Stimulated activated CD4-positive, alpha-beta T cell treated with anti-CD3 and anti-CD28 coated beads, Interleukin-4, amount 100 ng/mL, for 48 hours (primary cell): ENCODE data around the gene CDAN1.
"Not testable (repeated sequence)": the region's sequence is repeated elsewhere in the genome, so short reads cannot be mapped to it uniquely, and the experiment has no call there.

Source experiments
- DNase-seq, 2 donors: peaks; one replicate each; pipeline ENCODE4 v3.0.0-alpha.2; 2020; ENCODE audit warnings: low read depth in 2 of 2

Gene CDAN1, protein sequence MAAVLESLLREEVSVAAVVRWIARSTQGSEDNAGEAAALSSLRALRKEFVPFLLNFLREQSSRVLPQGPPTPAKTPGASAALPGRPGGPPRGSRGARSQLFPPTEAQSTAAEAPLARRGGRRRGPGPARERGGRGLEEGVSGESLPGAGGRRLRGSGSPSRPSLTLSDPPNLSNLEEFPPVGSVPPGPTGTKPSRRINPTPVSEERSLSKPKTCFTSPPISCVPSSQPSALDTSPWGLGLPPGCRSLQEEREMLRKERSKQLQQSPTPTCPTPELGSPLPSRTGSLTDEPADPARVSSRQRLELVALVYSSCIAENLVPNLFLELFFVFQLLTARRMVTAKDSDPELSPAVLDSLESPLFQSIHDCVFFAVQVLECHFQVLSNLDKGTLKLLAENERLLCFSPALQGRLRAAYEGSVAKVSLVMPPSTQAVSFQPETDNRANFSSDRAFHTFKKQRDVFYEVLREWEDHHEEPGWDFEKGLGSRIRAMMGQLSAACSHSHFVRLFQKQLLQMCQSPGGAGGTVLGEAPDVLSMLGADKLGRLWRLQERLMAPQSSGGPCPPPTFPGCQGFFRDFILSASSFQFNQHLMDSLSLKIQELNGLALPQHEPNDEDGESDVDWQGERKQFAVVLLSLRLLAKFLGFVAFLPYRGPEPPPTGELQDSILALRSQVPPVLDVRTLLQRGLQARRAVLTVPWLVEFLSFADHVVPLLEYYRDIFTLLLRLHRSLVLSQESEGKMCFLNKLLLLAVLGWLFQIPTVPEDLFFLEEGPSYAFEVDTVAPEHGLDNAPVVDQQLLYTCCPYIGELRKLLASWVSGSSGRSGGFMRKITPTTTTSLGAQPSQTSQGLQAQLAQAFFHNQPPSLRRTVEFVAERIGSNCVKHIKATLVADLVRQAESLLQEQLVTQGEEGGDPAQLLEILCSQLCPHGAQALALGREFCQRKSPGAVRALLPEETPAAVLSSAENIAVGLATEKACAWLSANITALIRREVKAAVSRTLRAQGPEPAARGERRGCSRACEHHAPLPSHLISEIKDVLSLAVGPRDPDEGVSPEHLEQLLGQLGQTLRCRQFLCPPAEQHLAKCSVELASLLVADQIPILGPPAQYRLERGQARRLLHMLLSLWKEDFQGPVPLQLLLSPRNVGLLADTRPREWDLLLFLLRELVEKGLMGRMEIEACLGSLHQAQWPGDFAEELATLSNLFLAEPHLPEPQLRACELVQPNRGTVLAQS

DNA sequence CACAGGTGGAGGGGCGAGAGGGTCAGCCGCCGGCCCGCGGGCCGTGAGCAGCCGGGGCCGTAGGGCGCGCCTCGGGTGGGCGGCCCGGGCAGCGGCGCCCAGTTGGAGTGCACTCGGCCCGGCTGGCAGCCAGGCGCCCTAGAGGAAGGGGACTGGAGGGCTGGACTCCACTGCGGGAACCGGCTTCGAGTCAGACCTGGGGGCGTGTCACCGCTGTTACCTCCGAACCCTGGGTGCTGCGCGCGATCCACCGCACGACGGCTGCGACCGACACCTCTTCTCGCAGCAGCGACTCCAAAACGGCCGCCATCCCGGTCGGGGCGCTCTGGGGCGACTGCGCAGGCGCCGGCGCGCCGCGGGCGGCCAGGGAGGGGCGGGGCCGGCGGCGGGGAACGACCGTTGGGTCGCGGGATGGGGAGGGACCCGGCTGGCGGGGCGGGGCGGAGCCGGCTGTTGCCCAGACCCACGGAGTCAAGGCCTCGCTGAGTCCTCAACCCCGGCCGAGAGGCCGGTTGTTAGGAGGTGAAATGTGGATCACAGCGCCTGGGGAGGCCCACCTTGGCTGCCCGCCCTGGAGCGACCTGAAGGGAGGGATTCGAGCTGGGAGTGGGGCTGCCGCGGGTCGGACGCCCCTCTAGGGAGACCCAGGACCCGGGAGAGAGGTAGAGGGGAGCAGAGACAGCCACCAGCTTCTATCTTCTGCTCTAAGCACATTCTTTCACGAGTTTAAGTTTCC is at the start of gene CDAN1:
CDAN1 (minus strand) TSS at position 336 of the 736 bp plus-strand sequence; CDS start at position 310, 26 bp downstream.
- DNase-seq = peak; percentile 90 to 92

DNA sequence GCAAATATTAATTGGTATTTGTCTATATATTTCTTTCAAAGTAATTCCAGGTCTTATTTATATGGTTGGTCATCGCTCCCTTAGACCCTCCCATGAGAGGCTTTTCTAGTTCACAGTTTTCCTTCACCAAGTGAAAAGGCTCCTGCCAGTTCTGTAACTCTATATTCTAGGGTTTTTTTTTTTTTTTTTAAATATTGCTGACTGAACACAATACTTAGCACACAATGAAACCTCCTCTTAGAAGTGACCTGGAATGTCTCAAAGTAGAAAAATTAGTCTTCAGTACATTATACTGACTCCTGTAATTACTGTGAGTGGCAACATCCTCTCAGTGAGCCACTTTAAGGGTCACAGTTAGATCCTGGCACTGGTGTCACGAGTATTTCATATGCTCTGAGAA is 48.6 kb upstream of the CDAN1 start:
- DNase-seq = no peak

DNA sequence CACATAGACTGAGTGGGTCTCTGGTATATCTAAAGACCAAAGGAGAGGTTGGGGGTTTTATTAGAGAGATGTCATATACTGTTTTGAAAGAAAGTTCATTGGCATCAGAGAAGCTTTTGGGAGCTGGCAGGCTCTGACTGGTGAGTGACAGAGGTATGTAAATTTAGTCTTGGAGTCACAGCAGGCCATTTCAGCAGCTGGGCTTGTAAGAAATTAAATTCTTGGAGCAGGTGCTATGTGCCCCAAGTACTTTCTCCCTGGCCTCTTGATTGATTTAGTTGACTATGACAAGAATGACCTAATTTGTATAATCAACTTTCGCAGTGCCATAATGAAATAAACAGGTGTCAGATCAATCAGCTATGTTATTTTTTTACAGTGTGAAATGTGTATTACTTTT is 47.8 kb upstream of the CDAN1 start:
- no peak for DNase-seq

DNA sequence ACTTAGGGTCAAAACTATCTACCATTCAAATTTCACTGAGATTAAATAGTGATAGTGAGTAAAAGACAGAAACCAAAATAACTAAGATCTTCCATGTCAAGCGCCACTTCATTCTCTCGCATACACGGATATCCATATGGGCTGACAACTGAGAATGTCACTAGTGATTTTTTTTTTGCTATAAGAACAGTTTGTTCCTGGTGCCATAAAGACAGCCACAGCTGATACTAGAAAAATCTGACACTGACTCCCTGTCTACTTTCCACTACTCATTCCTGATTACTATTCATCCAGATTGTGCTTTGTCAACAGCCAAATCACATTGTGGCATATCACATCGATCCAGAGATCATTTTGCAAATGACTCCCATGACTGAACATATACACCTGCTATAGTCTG is 45.8 kb upstream of the CDAN1 start:
- no peak for DNase-seq

DNA sequence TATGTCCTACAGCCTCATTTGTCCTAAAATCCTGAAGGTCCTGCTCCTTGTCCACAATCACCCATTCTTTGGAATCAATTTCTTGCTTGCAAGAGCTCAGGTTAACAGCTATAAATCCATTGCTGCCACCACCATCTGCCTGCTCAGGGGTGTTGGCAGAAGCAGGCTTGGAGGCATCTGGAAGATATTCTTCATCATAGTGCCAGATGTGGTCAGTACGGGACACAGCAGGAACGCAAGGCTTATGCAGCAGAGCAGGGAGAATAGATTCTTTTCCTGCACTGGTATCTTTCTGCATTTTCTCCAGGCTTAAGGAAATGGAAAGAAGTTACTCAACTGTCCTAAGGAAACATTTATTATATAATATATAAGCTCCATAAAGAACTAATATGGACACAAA is 38.5 kb upstream of the CDAN1 start:
- DNase-seq = no peak

DNA sequence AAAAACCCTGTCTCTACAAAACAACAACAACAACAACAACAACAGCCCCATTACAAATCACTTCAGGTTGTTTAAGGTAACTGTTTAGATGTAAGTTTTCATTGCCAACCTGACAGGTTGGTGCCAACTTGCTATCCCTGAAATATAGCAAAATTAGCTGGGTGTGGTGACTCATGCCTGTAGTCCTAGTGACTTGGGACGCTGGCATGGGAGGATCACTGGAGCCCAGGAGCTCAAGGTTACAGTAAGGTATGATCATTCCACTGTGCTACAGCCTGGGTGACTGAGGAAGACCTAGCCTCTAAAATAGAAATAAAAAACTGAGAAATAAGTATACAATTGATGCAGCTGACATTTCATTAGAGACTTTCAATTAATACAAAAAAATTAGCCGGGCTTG is 36.0 kb upstream of the CDAN1 start:
- no peak for DNase-seq

DNA sequence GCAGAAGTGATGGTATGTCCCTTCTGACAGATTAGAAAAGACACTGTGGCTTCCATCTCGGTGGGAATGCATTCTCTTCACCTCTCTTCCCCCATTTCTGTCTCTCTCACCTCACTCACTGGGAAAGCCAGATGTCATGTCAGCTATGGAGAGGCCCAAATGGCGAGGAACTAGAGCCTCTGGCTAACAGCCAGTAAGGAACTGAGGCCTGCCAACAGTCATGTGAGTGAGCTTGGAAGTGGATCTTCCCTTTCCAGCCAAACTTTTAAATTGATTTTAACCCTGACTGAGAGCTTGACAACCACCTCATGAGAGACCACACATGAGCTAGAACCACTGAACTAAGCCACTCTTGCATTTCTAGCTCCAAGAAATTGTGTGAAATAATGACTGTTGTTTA is 35.2 kb upstream of the CDAN1 start:
- DNase-seq = no peak

DNA sequence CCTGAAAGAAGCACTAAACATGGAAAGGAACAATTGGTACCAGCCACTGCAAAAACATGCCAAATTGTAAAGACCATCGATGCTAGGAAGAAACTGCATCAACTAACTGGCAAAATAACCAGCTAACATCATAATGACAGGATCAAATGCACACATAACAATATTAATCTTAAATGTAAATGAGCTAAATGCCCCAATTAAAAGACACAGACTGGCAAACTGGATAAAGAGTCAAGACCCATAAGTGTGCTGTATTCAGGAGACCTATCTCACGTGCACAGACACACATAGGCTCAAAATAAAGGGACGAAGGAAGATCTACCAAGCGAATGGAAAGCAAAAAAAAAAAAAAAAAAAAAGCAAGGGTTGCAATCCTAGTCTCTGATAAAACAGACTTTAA is 29.2 kb upstream of the CDAN1 start:
- DNase-seq = not testable (repeated sequence)

DNA sequence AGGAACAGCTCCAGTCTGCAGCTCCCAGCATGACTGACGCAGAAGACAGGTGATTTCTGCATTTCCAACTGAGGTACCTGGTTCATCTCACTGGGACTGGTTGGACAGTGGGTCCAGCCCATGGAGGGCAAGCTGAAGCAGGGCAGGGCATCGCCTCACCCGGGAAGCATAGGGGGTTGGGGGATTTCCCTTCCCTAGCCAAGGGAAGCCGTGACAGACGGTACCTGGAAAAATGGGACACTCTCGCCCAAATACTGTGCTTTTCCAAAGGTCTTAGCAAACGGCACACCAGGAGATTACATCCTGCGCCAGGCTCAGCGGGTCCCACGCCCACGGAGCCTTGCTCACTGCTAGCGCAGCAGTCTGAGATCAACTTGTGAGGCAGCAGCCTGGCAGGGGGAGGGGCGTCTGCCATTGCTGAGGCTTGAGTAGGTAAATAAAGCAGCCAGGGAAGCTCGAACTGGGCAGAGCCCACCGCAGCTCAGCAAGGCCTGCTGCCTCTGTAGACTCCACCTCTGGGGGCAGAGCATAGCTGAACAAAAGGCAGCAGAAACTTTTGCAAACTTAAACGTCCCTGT is 27.3 kb upstream of the CDAN1 start:
- not testable (repeated sequence) for DNase-seq

DNA sequence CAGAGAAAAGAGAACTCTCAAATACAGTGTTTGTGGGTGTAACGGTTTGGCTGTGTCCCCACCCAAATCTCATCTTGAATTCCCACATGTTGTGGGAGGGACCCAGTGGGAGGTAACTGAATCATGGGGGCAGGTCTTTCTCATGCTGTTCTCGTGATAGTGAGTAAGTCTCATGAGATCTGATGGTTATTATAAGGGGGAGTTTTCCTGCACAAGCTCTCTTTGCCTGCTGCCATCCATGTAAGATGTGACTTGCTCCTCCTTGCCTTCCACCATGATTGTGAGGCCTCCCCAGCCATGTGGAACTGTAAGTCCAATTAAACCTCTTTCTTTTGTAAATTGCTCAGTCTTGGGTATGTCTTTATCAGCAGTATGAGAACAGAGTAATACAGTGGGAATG is 24.9 kb upstream of the CDAN1 start:
- DNase-seq = not testable (repeated sequence)

DNA sequence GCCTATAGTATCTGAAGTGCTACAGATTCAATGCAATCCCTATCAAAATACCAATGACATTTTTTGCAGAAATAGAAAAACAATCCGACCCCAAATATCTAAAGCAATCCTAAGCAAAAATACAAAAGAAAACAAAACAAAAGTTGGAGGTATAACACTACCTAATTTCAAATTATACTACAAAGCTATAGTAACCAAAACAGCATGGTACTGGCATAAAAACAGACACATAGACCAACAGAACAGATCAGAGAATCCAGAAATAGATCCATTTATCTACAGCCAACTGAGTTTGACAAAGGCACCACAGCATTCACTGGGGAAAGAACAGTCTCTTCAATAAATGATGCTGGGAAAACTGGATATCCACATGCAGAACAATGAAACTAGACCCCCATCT is 23.8 kb upstream of the CDAN1 start:
- DNase-seq = no peak

DNA sequence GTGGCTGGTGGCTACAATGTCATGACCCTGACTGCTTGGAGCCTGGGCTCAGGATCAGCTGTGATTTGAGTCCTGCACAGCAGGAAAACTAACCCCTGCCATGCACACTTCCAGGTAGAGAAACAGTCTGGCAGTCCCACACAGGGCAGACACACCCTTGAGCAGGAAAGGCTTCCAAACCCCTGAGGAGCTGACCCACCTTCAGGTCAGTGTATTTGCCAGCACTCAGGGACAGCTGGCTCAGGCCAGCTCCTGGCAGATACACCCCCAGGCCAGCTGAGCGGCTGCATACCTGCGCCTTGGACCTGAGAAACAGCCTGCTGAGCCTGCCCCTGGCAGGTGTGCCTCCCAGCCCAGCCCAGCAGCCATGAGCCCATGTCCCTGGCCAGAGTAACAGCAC is 22.2 kb upstream of the CDAN1 start:
- DNase-seq = no peak

DNA sequence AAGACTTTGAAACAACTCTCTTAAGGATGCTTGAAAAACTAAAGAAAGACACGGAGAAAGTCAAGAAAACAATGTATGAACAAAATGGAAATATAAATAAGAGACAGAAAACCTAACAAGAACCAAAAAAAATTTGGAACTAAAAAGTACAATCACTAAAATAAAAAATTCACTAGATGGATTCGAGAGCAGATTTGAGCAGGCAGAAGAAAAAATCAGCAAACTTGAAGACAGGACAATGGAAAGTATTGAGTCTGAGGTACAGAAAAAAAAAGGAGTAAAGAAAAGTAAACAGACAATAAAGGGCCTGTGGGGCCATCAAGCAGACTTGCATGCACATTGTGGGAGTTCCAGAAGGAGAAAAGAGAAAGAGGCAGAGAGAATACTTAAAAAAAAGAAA is 13.4 kb upstream of the CDAN1 start:
- DNase-seq = no peak

DNA sequence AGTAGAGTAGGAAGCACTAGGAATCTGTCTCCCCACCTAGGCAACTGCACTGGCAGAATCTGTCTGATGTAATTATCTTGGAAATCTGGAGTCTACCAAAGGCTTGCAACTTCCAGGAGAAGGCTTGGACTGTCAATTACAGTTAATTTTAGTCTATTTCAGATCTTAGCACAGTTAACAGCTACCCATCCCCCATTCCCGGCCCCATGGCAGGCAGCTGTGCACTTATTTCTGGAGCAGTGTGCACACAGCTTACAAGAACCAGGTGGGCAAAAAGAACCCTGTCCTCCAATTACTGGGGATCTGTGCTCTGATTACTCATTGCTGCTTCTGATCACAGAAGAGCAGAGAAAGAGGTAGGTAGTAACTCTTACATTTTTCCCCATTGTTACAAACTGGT is 12.3 kb upstream of the CDAN1 start:
- DNase-seq = no peak

DNA sequence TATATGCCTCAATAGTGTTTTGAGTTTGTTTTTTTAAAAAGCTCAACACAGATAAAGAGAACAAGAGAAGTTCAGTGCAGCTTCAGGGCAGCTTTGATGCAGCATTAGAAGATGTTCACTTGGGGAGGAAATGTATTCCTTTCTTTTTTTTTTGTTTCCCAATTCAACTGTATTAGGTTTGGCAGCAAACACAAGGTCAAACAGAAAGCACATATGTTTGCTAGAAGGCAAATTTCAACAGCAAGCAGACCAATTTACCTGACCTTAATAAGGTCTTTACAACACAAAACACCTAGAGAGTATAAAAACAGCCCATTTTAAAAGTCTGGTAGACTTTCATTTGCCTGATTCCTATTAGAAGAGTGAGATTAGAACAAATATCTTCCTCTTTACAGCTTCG is 7.3 kb upstream of the CDAN1 start:
- no peak for DNase-seq

DNA sequence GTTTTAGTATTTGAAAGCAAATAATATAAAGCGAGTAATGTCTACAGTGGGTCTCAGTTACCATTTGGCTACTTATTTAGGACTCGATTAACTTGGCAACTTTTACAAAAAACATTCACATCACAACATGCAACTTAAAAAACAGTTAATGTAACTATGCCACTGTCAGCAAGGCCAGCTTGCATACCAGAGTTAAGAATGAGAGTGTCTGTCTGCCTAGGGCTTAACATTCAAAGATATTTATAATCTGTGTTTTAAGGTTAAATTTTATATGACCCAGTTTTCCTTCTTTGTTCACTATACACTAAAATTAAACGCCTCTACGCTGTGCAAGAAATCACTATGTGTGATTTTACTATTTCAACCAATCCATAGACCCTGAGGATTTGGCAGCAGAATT is 5.2 kb upstream of the CDAN1 start:
- no peak for DNase-seq

DNA sequence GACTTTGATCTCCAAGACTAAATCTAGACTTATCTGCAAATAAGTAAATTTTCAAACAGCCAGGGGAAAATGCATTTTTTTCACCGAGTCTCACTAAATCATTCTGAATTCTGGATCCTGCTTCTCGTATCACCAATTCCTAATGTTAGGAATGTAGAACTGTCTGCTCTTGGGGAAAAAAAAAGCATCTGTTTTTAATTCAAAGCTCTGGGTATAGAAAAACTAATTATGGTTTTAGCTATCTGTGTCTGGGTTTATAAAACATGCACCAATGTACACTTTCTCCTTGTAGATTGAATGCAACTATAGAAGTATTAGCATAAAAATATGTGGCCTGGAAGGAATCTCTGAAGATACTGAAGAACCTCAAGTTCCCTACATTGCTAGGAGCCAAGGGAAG is 4.8 kb upstream of the CDAN1 start:
- no peak for DNase-seq

DNA sequence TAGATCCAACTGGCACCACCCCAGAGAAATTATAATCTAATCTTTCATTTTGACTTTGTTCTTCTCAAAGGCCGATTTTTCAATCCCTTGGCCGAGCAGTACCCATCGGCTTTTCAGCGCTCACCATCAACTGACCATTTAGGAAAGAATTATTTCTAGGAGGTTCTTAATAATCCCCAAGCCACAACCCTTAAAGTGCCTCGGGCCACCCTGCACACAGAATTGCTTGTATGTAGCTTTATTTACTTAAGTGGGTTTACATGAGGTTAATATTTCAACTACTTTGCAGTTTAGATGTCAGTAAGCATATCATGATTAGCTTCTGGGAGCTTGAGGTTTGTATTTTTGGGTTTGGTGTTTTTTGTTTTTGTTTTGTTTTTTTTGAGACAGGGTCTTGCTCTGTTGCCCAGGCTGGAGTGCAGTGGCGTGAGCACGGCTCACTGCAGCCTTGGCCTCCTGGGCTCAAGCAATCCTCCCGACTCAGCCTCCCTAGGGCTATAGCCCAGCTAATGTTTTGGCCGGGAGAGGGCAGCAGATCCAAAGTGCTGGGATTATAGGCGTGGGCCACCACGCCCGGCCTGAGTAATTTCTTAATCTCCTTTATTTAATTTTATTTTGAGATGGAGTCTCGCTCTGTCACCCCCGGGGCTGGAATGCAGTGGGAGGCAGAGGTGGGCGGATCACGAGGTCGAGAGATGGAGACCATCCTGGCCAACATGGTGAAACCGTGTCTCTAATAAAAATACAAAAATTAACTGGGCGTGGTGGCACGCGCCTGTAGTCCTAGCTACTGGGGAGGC is 801 bp upstream of the CDAN1 start:
- DNase-seq = no peak

DNA sequence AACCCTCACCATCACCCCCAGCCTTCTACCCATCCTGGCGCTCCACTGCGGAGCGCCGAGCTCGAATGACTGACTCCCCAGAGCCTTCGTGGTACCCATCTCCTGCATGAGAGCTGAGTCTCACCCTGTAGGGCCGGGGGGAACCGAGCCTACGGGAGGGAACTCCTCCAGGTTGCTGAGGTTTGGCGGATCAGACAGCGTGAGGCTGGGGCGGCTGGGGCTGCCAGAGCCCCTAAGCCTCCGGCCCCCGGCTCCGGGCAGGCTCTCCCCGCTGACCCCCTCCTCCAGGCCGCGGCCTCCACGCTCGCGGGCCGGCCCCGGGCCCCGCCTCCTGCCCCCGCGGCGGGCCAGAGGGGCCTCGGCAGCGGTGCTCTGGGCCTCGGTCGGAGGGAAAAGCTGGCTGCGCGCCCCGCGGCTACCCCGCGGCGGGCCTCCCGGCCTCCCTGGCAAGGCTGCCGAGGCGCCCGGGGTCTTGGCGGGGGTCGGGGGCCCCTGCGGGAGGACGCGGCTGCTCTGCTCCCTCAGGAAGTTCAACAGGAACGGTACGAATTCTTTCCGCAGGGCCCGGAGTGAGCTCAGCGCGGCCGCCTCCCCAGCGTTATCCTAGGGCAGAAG is 643 bp downstream of the CDAN1 start:
- no peak for DNase-seq
